Stomach (tissue), 4 donors: ENCODE data around the gene BAZ2A.

Experiments
- POLR2A ChIP-seq, 4 donors: fragments of 450-650 bp; IDR thresholded peaks; one replicate each; pipeline ENCODE4 v1.6.1; 2016; ENCODE audit warnings: antibody characterized with exemption in 4 of 4, control low read depth in 2 of 4, mild to moderate bottlenecking in 1 of 4, moderate library complexity in 1 of 4
- POLR2AphosphoS5 ChIP-seq, 3 donors: sonication (generic); formaldehyde crosslinking; IDR thresholded peaks; one replicate each; pipeline ENCODE4 v1.6.1; 2016; ENCODE audit warnings: antibody characterized with exemption in 3 of 3
- TF ChIP-seq, protein P1 (sequence below), 7 experiments: fragments of 450-650 bp in 4 of 7; fragments of 200-600 bp in 3 of 7; sonication (generic) in 3 of 7; IDR thresholded peaks; one replicate each; pipeline ENCODE4 v1.5.1; 2016 to 2019; ENCODE audit warnings: antibody characterized with exemption in 7 of 7, control low read depth in 2 of 7, mild to moderate bottlenecking in 1 of 7

DNA sequence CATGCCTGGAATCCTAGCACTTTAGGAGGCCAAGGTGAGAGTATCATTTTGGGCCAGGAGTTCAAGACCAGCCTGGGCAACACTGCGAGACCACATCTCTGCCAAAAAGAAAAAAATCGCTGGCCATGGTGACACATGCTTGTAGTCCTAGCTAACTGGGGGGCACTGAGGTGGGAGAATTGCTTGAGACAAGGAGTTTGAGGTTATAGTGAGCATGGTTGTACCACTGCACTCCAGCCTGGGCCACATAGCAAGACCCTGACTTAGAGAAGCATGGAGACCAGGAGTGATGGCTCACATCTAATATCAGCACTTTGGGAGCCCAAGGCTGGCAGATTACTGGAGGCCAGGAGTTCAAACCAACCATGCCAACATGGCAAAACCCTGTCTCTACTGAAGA, 48.7 kb upstream of the BAZ2A start:
- TF ChIP-seq, protein P1, sequence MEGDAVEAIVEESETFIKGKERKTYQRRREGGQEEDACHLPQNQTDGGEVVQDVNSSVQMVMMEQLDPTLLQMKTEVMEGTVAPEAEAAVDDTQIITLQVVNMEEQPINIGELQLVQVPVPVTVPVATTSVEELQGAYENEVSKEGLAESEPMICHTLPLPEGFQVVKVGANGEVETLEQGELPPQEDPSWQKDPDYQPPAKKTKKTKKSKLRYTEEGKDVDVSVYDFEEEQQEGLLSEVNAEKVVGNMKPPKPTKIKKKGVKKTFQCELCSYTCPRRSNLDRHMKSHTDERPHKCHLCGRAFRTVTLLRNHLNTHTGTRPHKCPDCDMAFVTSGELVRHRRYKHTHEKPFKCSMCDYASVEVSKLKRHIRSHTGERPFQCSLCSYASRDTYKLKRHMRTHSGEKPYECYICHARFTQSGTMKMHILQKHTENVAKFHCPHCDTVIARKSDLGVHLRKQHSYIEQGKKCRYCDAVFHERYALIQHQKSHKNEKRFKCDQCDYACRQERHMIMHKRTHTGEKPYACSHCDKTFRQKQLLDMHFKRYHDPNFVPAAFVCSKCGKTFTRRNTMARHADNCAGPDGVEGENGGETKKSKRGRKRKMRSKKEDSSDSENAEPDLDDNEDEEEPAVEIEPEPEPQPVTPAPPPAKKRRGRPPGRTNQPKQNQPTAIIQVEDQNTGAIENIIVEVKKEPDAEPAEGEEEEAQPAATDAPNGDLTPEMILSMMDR (IDR thresholded peaks at IDR 0.05), result no peak
- no peak for TF ChIP-seq POLR2A (IDR thresholded peaks at IDR 0.05)
- no peak for TF ChIP-seq POLR2AphosphoS5 (IDR thresholded peaks at IDR 0.05)
